ENCODE measurements around the gene SPPL2B. TPM values are rescaled to one million over a fixed set of nuclear protein-coding genes. Genes with fewer than 3 reads are reported as not detected.
A peak's percentile ranks its signal among the peaks of the same experiment; 100 is the strongest.
"Not testable (repeated sequence)": the region's sequence is repeated elsewhere in the genome, so short reads cannot be mapped to it uniquely, and the experiment has no call there.

Gene SPPL2B
- total RNA-seq, 6 experiments from 2014 or later: 11.8 to 39.8 (median 26.5) TPM

DNA sequence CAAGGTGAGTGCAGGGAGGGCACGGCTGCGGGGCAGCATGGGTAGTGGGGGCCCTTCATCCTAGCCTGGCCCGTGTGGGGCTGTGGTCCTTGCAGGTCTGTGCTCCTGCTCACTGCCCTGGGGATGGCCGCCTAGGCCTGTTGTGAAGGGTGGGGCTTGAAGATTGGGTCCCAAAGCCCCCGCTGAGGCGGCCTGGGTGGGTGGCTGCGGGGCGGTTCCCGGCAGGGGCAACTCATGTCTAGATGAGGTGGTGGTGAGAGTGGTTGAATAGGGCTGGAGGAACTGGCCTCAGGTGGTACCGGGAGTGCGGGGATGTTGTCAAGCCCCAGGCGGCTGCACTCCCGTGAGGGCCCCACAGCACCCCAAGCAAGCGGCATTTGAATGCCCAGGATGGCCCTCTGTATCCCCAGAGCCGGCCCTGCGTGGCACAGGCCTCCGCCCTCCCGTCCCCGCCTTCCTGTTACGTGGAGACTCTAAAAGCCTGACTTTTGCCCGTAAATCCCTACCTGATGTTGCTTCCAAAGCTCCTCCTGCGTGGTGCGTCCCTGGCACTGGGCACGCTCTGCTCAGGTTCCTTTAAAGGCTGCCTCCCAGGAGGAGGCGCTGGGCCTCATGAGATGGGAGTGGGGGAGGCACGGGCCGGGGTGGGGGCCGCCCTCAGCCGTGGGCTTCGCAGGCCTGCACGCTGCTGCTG, 15.0 kb downstream of the SPPL2B start:
- DNase-seq (peak in 1 of 3 donors; percentile 15), ATAC-seq (no peak)
- no peak overlapping the region for H3K4me3 ChIP-seq
- H3K9me3 ChIP-seq: no peaks in the 10 kb centered on the region
- H3K36me3 ChIP-seq: peaks cover 0 to 17% (median 0%) of the 10 kb centered on the region in 4 donors
- H3K27ac ChIP-seq: no peak overlapping the region
- intact Hi-C loops (cut with DNase I): no loop called here
- H3K4me1 ChIP-seq: no peaks in the 10 kb centered on the region
- TF ChIP-seq CTCF (IDR thresholded peaks at IDR 0.05) (no peak), POLR2A (IDR thresholded peaks at IDR 0.05) (no peak)
- no peaks in the 10 kb centered on the region for H3K27me3 ChIP-seq
- WGBS (ENCODE audit: insufficient coverage, low coverage, low lambda C conversion rate, missing lambda C conversion rate): 97% methylated on average over 5 of the region's 31 CpGs

GRCh38 chr19:2344381-2344870, 15.9 kb downstream of the SPPL2B start:
- Histone ChIP-seq H3K4me1 (no peaks in the 10 kb centered on the region), H3K27me3 (no peaks in the 10 kb centered on the region), H3K36me3 (peaks cover 0 to 17% (median 0%) of the 10 kb centered on the region in 4 donors), H3K27ac (no peak overlapping the region), H3K4me3 (no peak overlapping the region), H3K9me3 (no peaks in the 10 kb centered on the region)
- DNase-seq (no peak), ATAC-seq (no peak)
- intact Hi-C loops (cut with DNase I): no loop called here
- WGBS (ENCODE audit: insufficient coverage, low coverage, low lambda C conversion rate, missing lambda C conversion rate): 94% methylated on average over 3 of the region's 24 CpGs
- TF ChIP-seq POLR2A (IDR thresholded peaks at IDR 0.05): no peak
- no peak for TF ChIP-seq CTCF (IDR thresholded peaks at IDR 0.05)

DNA sequence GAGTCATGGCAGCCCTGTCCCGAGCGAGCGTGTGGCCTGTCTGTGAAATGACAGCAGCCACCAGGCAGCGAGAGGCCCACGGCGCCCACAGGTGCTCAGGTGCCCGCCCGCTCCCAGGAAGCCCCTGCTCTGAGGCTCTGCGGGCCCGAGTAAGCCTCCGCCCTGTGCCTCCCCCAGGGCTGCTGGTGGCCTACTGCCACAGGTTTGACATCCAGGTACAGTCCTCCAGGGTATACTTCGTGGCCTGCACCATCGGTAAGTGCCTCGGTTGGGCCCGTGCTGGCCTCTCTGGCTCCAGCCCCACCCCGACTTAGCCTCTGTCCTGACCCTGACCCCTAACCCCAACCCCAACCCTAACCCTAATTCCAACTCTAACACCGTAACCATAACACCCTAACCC, 16.6 kb downstream of the SPPL2B start:
- no peaks in the 10 kb centered on the region for H3K4me1 ChIP-seq
- peaks cover 0 to 14% (median 0%) of the 10 kb centered on the region in 4 donors for H3K36me3 ChIP-seq
- intact Hi-C loops (cut with DNase I): no loop called here
- DNase-seq (no peak), ATAC-seq (peak in 1 of 4 donors; percentile 27)
- no peak overlapping the region for H3K27ac ChIP-seq
- 91% methylated on average over 1 of the region's 17 CpGs for WGBS (ENCODE audit: insufficient coverage, low coverage, low lambda C conversion rate, missing lambda C conversion rate)
- no peak for TF ChIP-seq POLR2A (IDR thresholded peaks at IDR 0.05)
- TF ChIP-seq CTCF (IDR thresholded peaks at IDR 0.05): no peak
- no peaks in the 10 kb centered on the region for H3K9me3 ChIP-seq
- H3K4me3 ChIP-seq: no peak overlapping the region
- H3K27me3 ChIP-seq: no peaks in the 10 kb centered on the region

GRCh38 chr19:2345794-2346663, 17.5 kb downstream of the SPPL2B start:
- Histone ChIP-seq H3K4me3 (no peak overlapping the region), H3K27ac (no peak overlapping the region), H3K27me3 (no peaks in the 10 kb centered on the region), H3K4me1 (no peaks in the 10 kb centered on the region), H3K9me3 (no peaks in the 10 kb centered on the region), H3K36me3 (peaks cover 0 to 13% (median 0%) of the 10 kb centered on the region in 4 donors)
- intact Hi-C loops (cut with DNase I): no loop called here
- TF ChIP-seq POLR2A (IDR thresholded peaks at IDR 0.05) (no peak), CTCF (IDR thresholded peaks at IDR 0.05) (no peak)
- 57% methylated on average over 21 of the region's 25 CpGs for WGBS (ENCODE audit: insufficient coverage, low coverage, low lambda C conversion rate, missing lambda C conversion rate)
- ATAC-seq (peak; percentile 60 to 82 (median 66)), DNase-seq (peak; percentile 52 to 58 (median 52))

- H3K36me3 ChIP-seq: peaks cover 0 to 12% (median 0%) of the 10 kb centered on the region in 4 donors
- H3K27me3 ChIP-seq; DNase-seq; H3K4me3 ChIP-seq; H3K27ac ChIP-seq; H3K4me1 ChIP-seq; intact Hi-C loops (cut with DNase I); ATAC-seq; H3K9me3 ChIP-seq: not testable (repeated sequence)
- WGBS (ENCODE audit: insufficient coverage, low coverage, low lambda C conversion rate, missing lambda C conversion rate): 89% methylated on average over 22 of the region's 24 CpGs
These were observed 21.3 kb downstream of the SPPL2B start for GRCh38 chr19:2349818-2350217.

Measured in right lobe of liver (tissue), 6 donors.